Skin epidermis (tissue), 12 donors: ENCODE results near the gene ZNF213.

Source experiments
- H3K27ac ChIP-seq, 21 experiments: fragments of 200-600 bp; sonication (generic) in 11 of 21; one replicate each; pipeline ENCODE4 v1.5.0; 2020; ENCODE audit warnings: mild to moderate bottlenecking in 3 of 21, inconsistent platforms in 2 of 21, moderate library complexity in 2 of 21
- H3K4me3 ChIP-seq, 7 experiments: fragments of 200-600 bp; sonication (generic) in 2 of 7; one replicate each; pipeline ENCODE4 v1.5.0; 2020; ENCODE audit warnings: inconsistent platforms in 2 of 7, mild to moderate bottlenecking in 2 of 7, moderate library complexity in 1 of 7

ZNF213 gene

GRCh38 chr16:3144321-3144983 is 9.6 kb downstream of the ZNF213 start:
- H3K4me3 ChIP-seq, result no peak overlapping the region
- no peak overlapping the region for H3K27ac ChIP-seq

DNA sequence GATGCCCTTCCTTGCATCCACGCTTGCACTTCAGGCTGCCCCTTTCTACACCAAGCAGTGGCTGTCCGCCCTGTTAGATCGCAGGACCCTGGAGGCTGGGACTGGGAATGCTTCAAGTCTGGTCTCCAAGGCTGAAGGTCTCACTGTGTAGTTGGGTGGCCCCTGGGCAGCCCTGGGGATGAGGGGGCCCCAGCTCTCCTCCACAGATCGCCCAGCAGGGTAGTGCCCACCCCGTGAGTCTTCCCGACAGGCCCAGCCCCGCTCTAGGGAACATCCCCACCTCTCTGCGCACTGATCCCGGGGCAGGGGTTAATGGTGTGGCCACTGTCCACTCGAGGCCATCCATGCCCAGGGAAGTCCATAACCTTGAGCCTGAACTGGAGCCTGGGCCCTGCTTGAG is 10.3 kb downstream of the ZNF213 start:
- no peak overlapping the region for H3K4me3 ChIP-seq
- H3K27ac ChIP-seq, result no peak overlapping the region

GRCh38 chr16:3145660-3146059 is 10.8 kb downstream of the ZNF213 start:
- Histone ChIP-seq H3K27ac (no peak overlapping the region), H3K4me3 (no peak overlapping the region)

GRCh38 chr16:3147046-3147756 is 12.4 kb downstream of the ZNF213 start:
- H3K4me3 ChIP-seq, result no peak overlapping the region
- no peak overlapping the region for H3K27ac ChIP-seq

DNA sequence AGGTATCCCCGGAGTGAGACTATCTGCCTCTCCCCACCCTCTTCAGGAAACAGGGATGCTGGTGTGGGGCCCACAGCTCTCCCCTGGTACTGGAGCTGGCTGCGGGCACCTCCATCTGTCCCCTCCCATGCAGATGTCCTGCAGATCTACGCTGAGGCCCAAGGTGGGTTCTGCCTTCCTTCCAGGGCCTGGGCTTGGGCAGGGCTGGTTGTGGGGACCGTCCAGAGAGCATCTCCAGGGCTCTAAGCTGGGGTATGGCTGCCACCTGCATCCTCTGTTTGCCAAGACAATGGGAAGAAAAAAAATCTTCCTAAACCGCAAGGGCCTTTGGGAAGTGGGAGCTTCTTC is 12.9 kb downstream of the ZNF213 start:
- Histone ChIP-seq H3K27ac (no peak overlapping the region), H3K4me3 (no peak overlapping the region)

- H3K27ac ChIP-seq, result peak overlapping the region in 1 of 21 experiments; percentile 82
- no peak overlapping the region for H3K4me3 ChIP-seq
Observed at GRCh38 chr16:3148256-3149192, 13.7 kb downstream of the ZNF213 start.

- peak overlapping the region in 2 of 7 experiments; percentile 67 to 76 for H3K4me3 ChIP-seq
- H3K27ac ChIP-seq, result peak overlapping the region in 15 of 21 experiments; percentile 57 to 89 (median 78)
Observed at GRCh38 chr16:3149193-3149530, 14.3 kb downstream of the ZNF213 start.

GRCh38 chr16:3149630-3150345 is 15.0 kb downstream of the ZNF213 start:
- H3K27ac ChIP-seq, result peak overlapping the region in 20 of 21 experiments; percentile 29 to 89 (median 79)
- peak overlapping the region; percentile 56 to 76 (median 64) for H3K4me3 ChIP-seq

GRCh38 chr16:3150346-3151218 is 15.8 kb downstream of the ZNF213 start:
- Histone ChIP-seq H3K27ac (peak overlapping the region in 20 of 21 experiments; percentile 29 to 89 (median 79)), H3K4me3 (peak overlapping the region; percentile 56 to 76 (median 64))

- no peak overlapping the region for H3K27ac ChIP-seq
- H3K4me3 ChIP-seq, result peak overlapping the region in 6 of 7 experiments; percentile 5 to 67 (median 44)
Observed at GRCh38 chr16:3152027-3152276, 17.1 kb downstream of the ZNF213 start.

- peak overlapping the region in 5 of 21 experiments; percentile 1 to 47 (median 4) for H3K27ac ChIP-seq
- H3K4me3 ChIP-seq, result peak overlapping the region; percentile 5 to 67 (median 20)
Observed at GRCh38 chr16:3152277-3152990, 17.6 kb downstream of the ZNF213 start.

GRCh38 chr16:3152991-3153368 is 18.2 kb downstream of the ZNF213 start:
- Histone ChIP-seq H3K4me3 (peak overlapping the region in 3 of 7 experiments; percentile 5 to 63 (median 10)), H3K27ac (peak overlapping the region in 1 of 21 experiments; percentile 1)

DNA sequence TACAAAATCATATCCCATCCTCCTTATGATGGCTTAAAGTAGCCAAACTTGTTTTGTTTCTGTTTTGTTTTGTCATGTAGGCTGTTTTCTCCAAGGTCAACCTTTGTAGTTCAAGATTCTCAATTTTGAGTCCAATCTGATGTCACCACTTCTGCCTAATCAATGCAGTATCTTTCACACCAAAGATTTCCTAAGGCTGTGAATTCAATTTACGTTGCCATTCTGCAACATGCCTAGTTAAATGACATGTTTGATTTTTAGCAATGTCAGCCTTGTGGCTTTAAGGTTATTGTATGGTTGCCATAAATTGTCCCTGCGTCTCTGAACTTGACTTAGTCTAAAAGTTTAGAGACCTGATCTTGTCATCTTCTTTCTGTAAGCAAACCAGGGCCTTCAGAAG is 20.4 kb downstream of the ZNF213 start:
- Histone ChIP-seq H3K27ac (no peak overlapping the region), H3K4me3 (no peak overlapping the region)

DNA sequence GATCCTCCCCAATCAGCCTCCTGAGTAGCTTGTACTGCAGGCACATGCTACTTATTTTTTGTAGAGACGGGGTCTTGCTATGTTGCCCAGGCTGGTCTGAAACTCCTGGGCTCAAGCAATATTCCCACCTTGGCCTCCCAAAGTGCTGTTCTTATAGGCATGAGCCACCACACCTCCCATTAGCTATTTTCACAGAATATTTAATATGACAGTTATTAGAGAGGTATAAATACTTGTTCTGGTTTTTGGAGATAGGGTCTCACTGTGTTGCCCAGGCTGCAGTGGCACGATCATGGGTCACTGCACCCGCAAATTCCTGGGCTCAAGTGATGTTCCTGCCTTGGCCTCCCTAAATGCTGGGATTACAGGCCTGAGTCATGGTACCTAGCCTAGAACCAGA is 21.1 kb downstream of the ZNF213 start:
- no peak overlapping the region for H3K27ac ChIP-seq
- no peak overlapping the region for H3K4me3 ChIP-seq

- H3K27ac ChIP-seq, result peak overlapping the region in 18 of 21 experiments; percentile 71 to 92 (median 86)
- H3K4me3 ChIP-seq, result peak overlapping the region; percentile 66 to 92 (median 82)
Observed at GRCh38 chr16:3157229-3158025, 22.6 kb downstream of the ZNF213 start.

DNA sequence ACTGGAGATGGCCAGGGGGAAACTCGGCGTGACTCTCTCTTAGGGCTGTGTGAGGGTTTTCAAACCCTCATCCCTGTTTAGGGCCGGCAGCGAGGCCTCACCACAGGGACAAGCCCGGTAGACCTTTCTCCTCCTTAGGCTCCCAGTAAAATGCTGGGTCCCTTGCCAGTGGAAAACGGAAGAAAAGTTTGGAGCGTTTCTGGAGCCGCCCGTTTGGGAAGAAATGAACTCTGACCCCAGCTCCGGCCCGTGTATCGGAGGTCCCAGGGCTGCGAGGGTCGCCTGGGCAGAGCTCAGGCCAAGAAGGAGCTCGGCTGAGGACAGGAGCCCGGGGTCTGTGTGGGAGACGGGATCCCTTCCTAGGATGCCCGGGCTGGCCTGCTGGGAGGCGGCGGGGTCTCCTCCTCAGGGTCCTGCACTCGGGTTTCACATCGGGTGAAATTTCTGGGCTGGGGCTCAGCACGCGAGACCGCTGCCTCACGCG is 23.2 kb downstream of the ZNF213 start:
- peak overlapping the region; percentile 66 to 92 (median 82) for H3K4me3 ChIP-seq
- peak overlapping the region; percentile 0 to 92 (median 85) for H3K27ac ChIP-seq
